ENCODE measurements around the gene ATMIN. TPM values are rescaled to one million over a fixed set of nuclear protein-coding genes. Genes with fewer than 3 reads are reported as not detected.
A peak's percentile ranks its signal among the peaks of the same experiment; 100 is the strongest.

The ATMIN gene, protein sequence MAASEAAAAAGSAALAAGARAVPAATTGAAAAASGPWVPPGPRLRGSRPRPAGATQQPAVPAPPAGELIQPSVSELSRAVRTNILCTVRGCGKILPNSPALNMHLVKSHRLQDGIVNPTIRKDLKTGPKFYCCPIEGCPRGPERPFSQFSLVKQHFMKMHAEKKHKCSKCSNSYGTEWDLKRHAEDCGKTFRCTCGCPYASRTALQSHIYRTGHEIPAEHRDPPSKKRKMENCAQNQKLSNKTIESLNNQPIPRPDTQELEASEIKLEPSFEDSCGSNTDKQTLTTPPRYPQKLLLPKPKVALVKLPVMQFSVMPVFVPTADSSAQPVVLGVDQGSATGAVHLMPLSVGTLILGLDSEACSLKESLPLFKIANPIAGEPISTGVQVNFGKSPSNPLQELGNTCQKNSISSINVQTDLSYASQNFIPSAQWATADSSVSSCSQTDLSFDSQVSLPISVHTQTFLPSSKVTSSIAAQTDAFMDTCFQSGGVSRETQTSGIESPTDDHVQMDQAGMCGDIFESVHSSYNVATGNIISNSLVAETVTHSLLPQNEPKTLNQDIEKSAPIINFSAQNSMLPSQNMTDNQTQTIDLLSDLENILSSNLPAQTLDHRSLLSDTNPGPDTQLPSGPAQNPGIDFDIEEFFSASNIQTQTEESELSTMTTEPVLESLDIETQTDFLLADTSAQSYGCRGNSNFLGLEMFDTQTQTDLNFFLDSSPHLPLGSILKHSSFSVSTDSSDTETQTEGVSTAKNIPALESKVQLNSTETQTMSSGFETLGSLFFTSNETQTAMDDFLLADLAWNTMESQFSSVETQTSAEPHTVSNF
- total RNA-seq: 10 to 100 TPM; 62.6 to 64.6 TPM
- polyA plus RNA-seq (ENCODE audit: insufficient read length in 2 of 2): 10 to 100 TPM; 41.1 to 53.4 TPM
- long read RNA-seq, donor 1, full-length matches to known transcripts: 20 of 109 reads
- long read RNA-seq, donor 1, partial matches to known transcripts: 14 of 109 reads
- long read RNA-seq, donor 1, other reads (novel, unspliced or antisense): 75 of 109 reads
- long read RNA-seq, donor 2, full-length matches to known transcripts: 12 of 62 reads
- long read RNA-seq, donor 2, partial matches to known transcripts: 0 of 62 reads
- long read RNA-seq, donor 2, other reads (novel, unspliced or antisense): 50 of 62 reads
- long read RNA-seq, donor 3, full-length matches to known transcripts: 19 of 19 reads
- long read RNA-seq, donor 3, partial matches to known transcripts: 0 of 19 reads
- long read RNA-seq, donor 3, other reads (novel, unspliced or antisense): 0 of 19 reads
- long read RNA-seq, donor 4, full-length matches to known transcripts: 13 of 27 reads
- long read RNA-seq, donor 4, partial matches to known transcripts: 14 of 27 reads
- long read RNA-seq, donor 4, other reads (novel, unspliced or antisense): 0 of 27 reads

DNA sequence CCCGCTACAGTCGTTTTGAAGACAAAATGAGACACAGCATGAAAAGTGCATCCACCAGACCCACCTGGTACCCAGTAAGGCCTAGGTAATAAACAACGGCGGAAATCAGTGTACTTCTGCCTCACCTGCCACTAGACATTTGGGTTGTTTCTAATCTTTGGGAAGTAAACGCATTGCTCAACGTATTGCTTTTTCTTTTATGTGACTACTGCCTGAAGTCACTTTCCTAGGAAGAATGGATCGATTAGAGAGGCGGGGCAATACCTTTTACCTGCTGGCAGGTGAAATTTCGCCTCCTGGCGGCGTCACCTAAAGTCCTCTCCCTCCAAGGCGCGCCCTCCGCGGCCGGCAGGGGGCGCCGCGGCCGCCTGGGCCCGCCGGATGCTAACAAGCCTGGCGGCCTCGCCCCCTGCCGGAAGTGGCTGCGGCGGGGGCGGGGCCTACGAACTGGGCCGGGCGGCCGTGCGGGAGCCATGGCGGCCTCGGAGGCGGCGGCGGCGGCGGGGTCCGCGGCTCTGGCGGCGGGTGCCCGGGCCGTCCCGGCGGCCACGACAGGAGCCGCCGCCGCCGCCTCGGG, at the start of gene ATMIN:
Gene ATMIN, plus strand, starts transcription at position 445 of the 577 bp plus-strand sequence. Its CDS starts 29 bp downstream, at position 474.
- WGBS (ENCODE audit: insufficient coverage): 5% methylated on average over 51 of the region's 54 CpGs
- Histone ChIP-seq H3K36me3 (ENCODE audit: control insufficient read depth, insufficient read depth, low read length) (peaks cover 6% of the 10 kb centered on the region), H3K27ac (ENCODE audit: low read depth, low read length) (no peak within 1 kb of the TSS), H3K4me1 (ENCODE audit: control insufficient read depth, insufficient read depth, low read length) (peaks cover 6% of the 10 kb centered on the region), H3K27me3 (ENCODE audit: control insufficient read depth, insufficient read depth, low read length) (no peaks in the 10 kb centered on the region), H3K4me3 (ENCODE audit: low read depth, low read length) (peak within 1 kb of the TSS; percentile 65), H3K9me3 (ENCODE audit: control insufficient read depth, insufficient read depth, low read length) (no peaks in the 10 kb centered on the region)
- DNase-seq (ENCODE audit: low read depth in 4 of 6, low spot score in 6 of 6): peak; percentile 57 to 96 (median 84)

DNA sequence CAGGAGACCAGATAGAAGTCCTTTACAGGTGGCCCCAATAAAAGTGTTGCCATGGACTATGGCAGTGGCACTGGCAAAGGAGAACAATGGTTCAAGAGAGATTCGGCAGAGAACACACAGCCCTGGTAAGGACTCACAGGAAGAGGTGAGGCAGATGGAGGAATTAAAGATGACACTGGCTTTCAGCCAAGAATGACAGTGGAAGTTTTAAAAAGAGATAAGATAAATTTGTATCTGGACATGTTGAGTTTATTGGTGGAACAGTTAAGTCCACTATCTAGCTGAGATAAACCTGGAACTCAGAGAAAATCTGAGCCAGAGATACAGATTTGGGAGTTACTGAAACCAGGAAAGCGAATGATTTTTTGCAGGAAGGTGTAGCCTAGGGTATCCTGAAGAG, 49.1 kb upstream of the ATMIN start:
- no peak for DNase-seq (ENCODE audit: low read depth in 4 of 6, low spot score in 6 of 6)
- 80% methylated on average over 2 of the region's 2 CpGs for WGBS (ENCODE audit: insufficient coverage)
- Histone ChIP-seq H3K4me3 (ENCODE audit: low read depth, low read length) (no peak overlapping the region), H3K27ac (ENCODE audit: low read depth, low read length) (no peak overlapping the region), H3K27me3 (ENCODE audit: control insufficient read depth, insufficient read depth, low read length) (no peaks in the 10 kb centered on the region), H3K36me3 (ENCODE audit: control insufficient read depth, insufficient read depth, low read length) (peaks cover 3% of the 10 kb centered on the region), H3K4me1 (ENCODE audit: control insufficient read depth, insufficient read depth, low read length) (no peaks in the 10 kb centered on the region), H3K9me3 (ENCODE audit: control insufficient read depth, insufficient read depth, low read length) (no peaks in the 10 kb centered on the region)

DNA sequence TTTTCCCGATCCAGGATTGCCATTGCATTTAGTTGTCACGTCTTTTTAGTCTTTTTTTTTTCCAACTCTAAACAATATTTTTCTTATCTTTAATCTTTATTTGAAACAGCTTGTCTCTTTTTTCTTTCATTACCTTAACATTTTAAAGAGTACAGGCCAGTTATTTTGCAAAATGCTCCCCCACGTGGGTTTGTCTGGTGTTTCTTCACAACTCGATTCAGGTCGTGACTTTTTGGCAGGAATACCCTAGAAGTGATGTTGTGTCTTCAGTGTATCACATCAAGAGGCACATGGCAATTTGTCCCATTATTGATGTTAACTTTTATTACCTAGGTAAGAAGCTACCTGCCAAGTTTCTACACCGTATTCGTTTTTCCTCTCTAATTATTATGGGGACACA, 46.9 kb upstream of the ATMIN start:
- no CpG with 5 or more reads among the region's 7 CpGs for WGBS (ENCODE audit: insufficient coverage)
- no peak overlapping the region for H3K27ac ChIP-seq (ENCODE audit: low read depth, low read length)

DNA sequence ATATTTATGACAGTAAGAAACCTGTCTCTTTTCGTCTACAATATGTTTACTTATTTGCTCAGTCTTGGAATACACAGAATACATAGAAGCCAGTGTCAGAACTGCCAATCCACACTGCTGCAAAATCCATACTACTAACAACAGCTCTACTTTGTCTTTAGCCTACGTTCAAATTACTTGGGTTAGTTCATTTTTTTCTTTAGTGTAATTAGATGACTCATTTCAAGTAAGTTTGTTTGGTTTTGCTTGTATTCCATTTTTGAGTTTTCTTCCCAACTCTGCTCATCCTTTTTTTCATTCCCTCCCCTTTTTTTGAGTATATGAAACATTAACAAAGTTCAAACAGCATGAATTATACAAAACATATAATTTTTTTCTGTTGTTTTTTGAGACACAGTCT, 45.8 kb upstream of the ATMIN start:
- Histone ChIP-seq H3K4me1 (ENCODE audit: control insufficient read depth, insufficient read depth, low read length) (peaks cover 3% of the 10 kb centered on the region), H3K4me3 (ENCODE audit: low read depth, low read length) (no peak overlapping the region), H3K9me3 (ENCODE audit: control insufficient read depth, insufficient read depth, low read length) (no peaks in the 10 kb centered on the region), H3K36me3 (ENCODE audit: control insufficient read depth, insufficient read depth, low read length) (peaks cover 3% of the 10 kb centered on the region), H3K27ac (ENCODE audit: low read depth, low read length) (no peak overlapping the region), H3K27me3 (ENCODE audit: control insufficient read depth, insufficient read depth, low read length) (no peaks in the 10 kb centered on the region)
- 100% methylated on average over 1 of the region's 2 CpGs for WGBS (ENCODE audit: insufficient coverage)
- DNase-seq (ENCODE audit: low read depth in 4 of 6, low spot score in 6 of 6): no peak

More for the DNA sequence above, 46.9 kb upstream of the ATMIN start:
- Histone ChIP-seq H3K4me3 (ENCODE audit: low read depth, low read length) (no peak overlapping the region), H3K27me3 (ENCODE audit: control insufficient read depth, insufficient read depth, low read length) (no peaks in the 10 kb centered on the region), H3K4me1 (ENCODE audit: control insufficient read depth, insufficient read depth, low read length) (peaks cover 3% of the 10 kb centered on the region), H3K9me3 (ENCODE audit: control insufficient read depth, insufficient read depth, low read length) (no peaks in the 10 kb centered on the region), H3K36me3 (ENCODE audit: control insufficient read depth, insufficient read depth, low read length) (peaks cover 3% of the 10 kb centered on the region)
- DNase-seq (ENCODE audit: low read depth in 4 of 6, low spot score in 6 of 6): no peak

DNA sequence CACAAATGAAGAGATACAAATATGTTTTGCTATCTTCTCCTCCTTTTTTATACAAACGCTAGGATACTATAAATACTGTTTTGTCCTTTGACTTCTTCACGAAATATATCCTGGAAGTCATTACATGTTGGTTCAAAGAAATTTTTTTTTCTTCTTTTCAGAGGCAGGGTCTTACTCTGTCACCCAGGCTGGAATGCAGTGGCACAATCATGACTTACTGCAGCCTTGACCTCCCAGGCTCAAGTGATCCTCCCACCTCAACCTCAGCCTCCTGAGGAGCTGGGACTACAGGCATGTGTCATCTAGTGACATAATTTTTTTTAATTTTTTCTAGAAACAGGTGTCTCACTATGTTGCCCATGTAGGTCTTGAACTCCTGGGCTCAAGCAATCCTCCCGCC, 45.1 kb upstream of the ATMIN start:
- Histone ChIP-seq H3K4me1 (ENCODE audit: control insufficient read depth, insufficient read depth, low read length) (peaks cover 3% of the 10 kb centered on the region), H3K4me3 (ENCODE audit: low read depth, low read length) (no peak overlapping the region), H3K36me3 (ENCODE audit: control insufficient read depth, insufficient read depth, low read length) (peaks cover 3% of the 10 kb centered on the region), H3K27ac (ENCODE audit: low read depth, low read length) (no peak overlapping the region), H3K27me3 (ENCODE audit: control insufficient read depth, insufficient read depth, low read length) (no peaks in the 10 kb centered on the region), H3K9me3 (ENCODE audit: control insufficient read depth, insufficient read depth, low read length) (no peaks in the 10 kb centered on the region)
- 100% methylated on average over 1 of the region's 3 CpGs for WGBS (ENCODE audit: insufficient coverage)
- DNase-seq (ENCODE audit: low read depth in 4 of 6, low spot score in 6 of 6): no peak

DNA sequence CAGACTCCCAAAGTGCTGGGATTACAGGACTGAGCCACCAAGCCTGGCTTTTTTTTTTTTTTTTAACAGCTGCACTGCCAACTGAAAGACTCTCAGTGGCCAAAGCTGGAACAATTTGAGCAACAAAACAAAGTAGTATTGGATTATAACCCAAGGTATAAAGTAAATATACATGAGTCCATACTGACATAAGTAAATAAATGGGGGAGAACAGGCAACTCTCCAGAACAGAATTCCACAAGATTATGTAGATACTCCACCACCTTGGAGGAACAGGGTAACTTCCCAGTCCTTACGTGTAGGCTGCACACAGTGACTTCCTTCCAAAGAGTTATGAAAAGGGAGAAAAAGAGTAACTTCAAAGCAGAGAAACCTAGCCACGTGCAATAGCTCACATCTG, 44.7 kb upstream of the ATMIN start:
- Histone ChIP-seq H3K4me3 (ENCODE audit: low read depth, low read length) (no peak overlapping the region), H3K36me3 (ENCODE audit: control insufficient read depth, insufficient read depth, low read length) (peaks cover 3% of the 10 kb centered on the region), H3K27me3 (ENCODE audit: control insufficient read depth, insufficient read depth, low read length) (no peaks in the 10 kb centered on the region), H3K9me3 (ENCODE audit: control insufficient read depth, insufficient read depth, low read length) (no peaks in the 10 kb centered on the region), H3K27ac (ENCODE audit: low read depth, low read length) (no peak overlapping the region), H3K4me1 (ENCODE audit: control insufficient read depth, insufficient read depth, low read length) (peaks cover 3% of the 10 kb centered on the region)
- 83% methylated on average over 1 of the region's 2 CpGs for whole genome bisulfite sequencing (ENCODE audit: insufficient coverage)
- DNase-seq (ENCODE audit: low read depth in 4 of 6, low spot score in 6 of 6): no peak

DNA sequence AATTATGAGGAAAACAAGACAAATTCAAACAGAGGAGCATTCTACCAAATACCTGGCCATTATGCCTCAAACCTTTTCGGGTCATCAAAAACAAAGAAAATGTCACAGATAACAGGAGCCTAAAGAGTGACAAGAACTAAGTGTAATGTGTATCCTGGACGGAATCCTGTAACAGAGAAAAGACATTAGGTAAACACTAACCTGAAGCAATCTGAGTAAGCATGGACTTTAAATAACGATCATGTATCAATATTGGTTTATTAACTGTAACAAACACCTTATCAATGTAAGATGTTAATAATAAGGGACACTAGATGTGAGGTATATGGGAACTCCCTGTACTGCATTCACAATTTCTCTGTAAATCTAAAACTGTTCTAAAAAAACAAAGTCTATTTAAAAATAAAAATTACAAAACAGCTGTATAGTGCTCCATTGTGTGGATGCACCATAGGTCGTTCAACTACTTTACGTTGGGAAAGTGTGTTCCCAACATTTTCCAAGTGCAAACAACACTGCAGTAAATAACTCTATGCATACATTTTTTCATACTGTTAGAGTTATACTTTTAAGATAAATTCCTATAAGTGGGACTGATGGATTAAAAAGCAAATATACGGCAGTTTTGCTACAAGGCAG, 43.7 kb upstream of the ATMIN start:
- no peak overlapping the region for H3K4me3 ChIP-seq (ENCODE audit: low read depth, low read length)
- no peaks in the 10 kb centered on the region for H3K27me3 ChIP-seq (ENCODE audit: control insufficient read depth, insufficient read depth, low read length)
- WGBS (ENCODE audit: insufficient coverage): no CpG with 5 or more reads among the region's 6 CpGs

DNA sequence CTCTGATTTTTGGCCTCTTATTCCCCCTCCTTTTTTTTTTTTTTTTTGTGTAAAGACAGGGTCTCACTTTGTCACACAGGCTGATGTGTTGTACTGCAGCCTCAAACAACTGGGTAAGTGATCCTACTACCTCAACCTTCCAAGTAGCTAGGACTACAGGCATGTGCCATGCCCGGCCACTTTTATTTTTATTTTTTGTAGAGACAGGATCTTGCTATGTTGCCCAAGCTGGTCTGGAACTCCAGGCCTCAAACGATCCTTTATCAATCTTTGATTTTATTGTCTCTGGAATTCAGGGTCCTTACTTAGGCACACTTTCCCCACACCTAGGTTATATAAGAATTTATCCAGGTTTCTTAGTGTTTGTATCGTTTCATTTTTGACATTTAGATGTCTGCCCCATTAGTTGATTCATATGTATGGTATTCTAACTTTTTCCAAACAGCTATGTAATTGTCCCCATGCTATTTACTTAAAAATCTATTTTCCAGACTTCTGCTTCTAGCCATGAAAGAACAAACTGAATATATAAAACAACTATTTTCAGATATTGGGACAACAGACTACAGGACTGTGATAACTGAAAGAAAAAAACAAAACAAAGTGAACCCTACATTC, 42.9 kb upstream of the ATMIN start:
- no peak for DNase-seq (ENCODE audit: low read depth in 4 of 6, low spot score in 6 of 6)
- no peaks in the 10 kb centered on the region for H3K9me3 ChIP-seq (ENCODE audit: control insufficient read depth, insufficient read depth, low read length)
- no peaks in the 10 kb centered on the region for H3K27me3 ChIP-seq (ENCODE audit: control insufficient read depth, insufficient read depth, low read length)
- peaks cover 3% of the 10 kb centered on the region for H3K4me1 ChIP-seq (ENCODE audit: control insufficient read depth, insufficient read depth, low read length)
- H3K36me3 ChIP-seq (ENCODE audit: control insufficient read depth, insufficient read depth, low read length): peaks cover 3% of the 10 kb centered on the region
- WGBS (ENCODE audit: insufficient coverage): no CpG with 5 or more reads among the region's 3 CpGs
- H3K4me3 ChIP-seq (ENCODE audit: low read depth, low read length): no peak overlapping the region
- peak overlapping the region; percentile 69 for H3K27ac ChIP-seq (ENCODE audit: low read depth, low read length)

More for the DNA sequence above, 43.7 kb upstream of the ATMIN start:
- DNase-seq (ENCODE audit: low read depth in 4 of 6, low spot score in 6 of 6): no peak
- H3K27ac ChIP-seq (ENCODE audit: low read depth, low read length): no peak overlapping the region
- H3K9me3 ChIP-seq (ENCODE audit: control insufficient read depth, insufficient read depth, low read length): no peaks in the 10 kb centered on the region
- peaks cover 3% of the 10 kb centered on the region for H3K36me3 ChIP-seq (ENCODE audit: control insufficient read depth, insufficient read depth, low read length)
- H3K4me1 ChIP-seq (ENCODE audit: control insufficient read depth, insufficient read depth, low read length): peaks cover 3% of the 10 kb centered on the region

Measured in spinal cord (tissue), 10 donors.